HepG2 (cell line): ENCODE measurements around the gene GSTT2B. TPM values are rescaled to one million over a fixed set of nuclear protein-coding genes. Genes with fewer than 3 reads are reported as not detected.

Experiments used
- CBFB ChIP-seq: sonication (generic); formaldehyde crosslinking; IDR thresholded peaks from 2 replicates; pipeline ENCODE4 v1.4.0; 2020; ENCODE audit warnings: missing genetic modification reagents
- CEBPG ChIP-seq: IDR thresholded peaks from 2 replicates; pipeline ENCODE4 v1.6.1; 2016
- DPF2 ChIP-seq: sonication (generic); formaldehyde crosslinking; IDR thresholded peaks from 2 replicates; pipeline ENCODE4 v1.4.0; 2020; ENCODE audit warnings: mild to moderate bottlenecking, low read depth, missing genetic modification reagents, borderline replicate concordance
- E2F1 ChIP-seq: sonication (generic); formaldehyde crosslinking; IDR thresholded peaks from 2 replicates; pipeline ENCODE4 v1.5.0; 2020; ENCODE audit warnings: missing genetic modification reagents
- HNF4G ChIP-seq, 2 experiments: sonication (generic) in 1 of 2; formaldehyde crosslinking in 1 of 2; IDR thresholded peaks; 2 replicates each; pipeline versions ENCODE4 v1.4.0 to v1.6.1; 2011 to 2020; ENCODE audit warnings: borderline replicate concordance in 2 of 2, low read depth in 2 of 2, mild to moderate bottlenecking in 2 of 2, low read length in 1 of 2, missing genetic modification reagents in 1 of 2, moderate library complexity in 1 of 2
- MXD4 ChIP-seq: IDR thresholded peaks from 2 replicates; pipeline ENCODE4 v1.6.1; 2016; ENCODE audit warnings: mild to moderate bottlenecking, missing biosample characterization, missing genetic modification reagents
- PHF21A ChIP-seq: sonication (generic); formaldehyde crosslinking; IDR thresholded peaks from 2 replicates; pipeline ENCODE4 v1.5.0; 2020; ENCODE audit warnings: mild to moderate bottlenecking, missing genetic modification reagents
- POGK ChIP-seq: sonication (generic); formaldehyde crosslinking; conservative IDR thresholded peaks from 2 replicates; pipeline ENCODE4 v1.8.0; 2022; ENCODE audit warnings: mild to moderate bottlenecking, moderate library complexity, missing genetic modification reagents
- POLR2A ChIP-seq, 2 experiments: IDR thresholded peaks; 2 replicates each; pipeline ENCODE4 v1.6.1; 2011; ENCODE audit warnings: low read depth in 2 of 2, low read length in 2 of 2, mild to moderate bottlenecking in 1 of 2, moderate library complexity in 1 of 2; ENCODE audit not compliant: insufficient read depth in 1 of 2
- REPIN1 ChIP-seq: sonication (generic); formaldehyde crosslinking; IDR thresholded peaks from 2 replicates; pipeline ENCODE4 v1.8.0; 2022; ENCODE audit warnings: missing genetic modification reagents, low read depth, mild to moderate bottlenecking, borderline replicate concordance
- SOX5 ChIP-seq: IDR thresholded peaks from 2 replicates; pipeline ENCODE4 v1.6.1; 2016; ENCODE audit warnings: borderline replicate concordance
- TFE3 ChIP-seq: IDR thresholded peaks from 2 replicates; pipeline ENCODE4 v1.6.1; 2016
- TGIF2 ChIP-seq: IDR thresholded peaks from 2 replicates; pipeline ENCODE4 v1.6.1; 2016; ENCODE audit warnings: control low read depth, missing compliant biosample characterization
- ZFP36L2 ChIP-seq: sonication (generic); formaldehyde crosslinking; IDR thresholded peaks from 2 replicates; pipeline ENCODE4 v1.4.0; 2020; ENCODE audit warnings: missing genetic modification reagents
- ZNF160 ChIP-seq: sonication (generic); formaldehyde crosslinking; IDR thresholded peaks from 2 replicates; pipeline ENCODE4 v1.8.0; 2022; ENCODE audit warnings: mild to moderate bottlenecking, inconsistent platforms, missing genetic modification reagents
- ZNF205 ChIP-seq: IDR thresholded peaks from 2 replicates; pipeline ENCODE4 v1.6.1; 2018; ENCODE audit warnings: missing biosample characterization, missing genetic modification reagents
- ZNF207 ChIP-seq: fragments of 450-650 bp; IDR thresholded peaks from 2 replicates; pipeline ENCODE4 v1.6.1; 2016; ENCODE audit warnings: antibody characterized with exemption, borderline replicate concordance
- ZNF44 ChIP-seq: sonication (generic); formaldehyde crosslinking; IDR thresholded peaks from 2 replicates; pipeline ENCODE4 v1.5.1; 2020; ENCODE audit warnings: mild to moderate bottlenecking, missing genetic modification reagents
- ZNF451 ChIP-seq: sonication (generic); formaldehyde crosslinking; IDR thresholded peaks from 2 replicates; pipeline ENCODE4 v1.5.0; 2020; ENCODE audit warnings: mild to moderate bottlenecking, missing genetic modification reagents
- ZNF564 ChIP-seq: sonication (generic); formaldehyde crosslinking; IDR thresholded peaks from 2 replicates; pipeline ENCODE4 v1.8.1; 2023; ENCODE audit warnings: mild to moderate bottlenecking, missing genetic modification reagents
- ZNF616 ChIP-seq: sonication (generic); formaldehyde crosslinking; IDR thresholded peaks from 2 replicates; pipeline ENCODE4 v1.5.0; 2020; ENCODE audit warnings: low read depth, mild to moderate bottlenecking, missing genetic modification reagents
- ZNF670 ChIP-seq: sonication (generic); formaldehyde crosslinking; IDR thresholded peaks from 2 replicates; pipeline ENCODE4 v1.8.0; 2022; ENCODE audit warnings: mild to moderate bottlenecking, missing genetic modification reagents, borderline replicate concordance
- ZNF703 ChIP-seq: sonication (generic); formaldehyde crosslinking; IDR thresholded peaks from 2 replicates; pipeline ENCODE4 v1.5.1; 2020; ENCODE audit warnings: missing genetic modification reagents, mild to moderate bottlenecking, moderate library complexity, borderline replicate concordance
- polyA plus RNA-seq, 8 experiments: library from polyadenylated mRNA; depleted of rRNA in 3 of 8; stranded (reverse) in 7 of 8; unstranded in 1 of 8; fragments of >200 nt; fragmentation: Illumina TruSeq in 4 of 8; extraction: Trizol in 4 of 8; gene quantifications; 2 replicates each; pipeline versions ENCODE4 v1.2.1 to v1.2.3, GENCODE V29; 2011 to 2016; ENCODE audit warnings: low read depth in 4 of 8, missing spikeins in 1 of 8, mixed read lengths in 1 of 8; ENCODE audit not compliant: insufficient read depth in 1 of 8
- total RNA-seq, 5 experiments: library from RNA; depleted of rRNA; stranded (reverse); fragments of >200 nt; fragmentation: Illumina TruSeq; extraction: Trizol; gene quantifications; 2 replicates each; pipeline ENCODE4 v1.2.3, GENCODE V29; 2016; ENCODE audit warnings: low read depth in 1 of 5
- TF ChIP-seq, protein P1 (sequence below): sonication (generic); formaldehyde crosslinking; IDR thresholded peaks from 2 replicates; pipeline ENCODE4 v1.5.0; 2020; ENCODE audit warnings: mild to moderate bottlenecking, missing genetic modification reagents, borderline replicate concordance

GSTT2B gene
- total and polyA plus RNA-seq, 2 of the 13 experiments (the other 11 are each of a cell fraction or from before 2014, with no cell fraction given): 1.5 to 3.9 TPM

DNA sequence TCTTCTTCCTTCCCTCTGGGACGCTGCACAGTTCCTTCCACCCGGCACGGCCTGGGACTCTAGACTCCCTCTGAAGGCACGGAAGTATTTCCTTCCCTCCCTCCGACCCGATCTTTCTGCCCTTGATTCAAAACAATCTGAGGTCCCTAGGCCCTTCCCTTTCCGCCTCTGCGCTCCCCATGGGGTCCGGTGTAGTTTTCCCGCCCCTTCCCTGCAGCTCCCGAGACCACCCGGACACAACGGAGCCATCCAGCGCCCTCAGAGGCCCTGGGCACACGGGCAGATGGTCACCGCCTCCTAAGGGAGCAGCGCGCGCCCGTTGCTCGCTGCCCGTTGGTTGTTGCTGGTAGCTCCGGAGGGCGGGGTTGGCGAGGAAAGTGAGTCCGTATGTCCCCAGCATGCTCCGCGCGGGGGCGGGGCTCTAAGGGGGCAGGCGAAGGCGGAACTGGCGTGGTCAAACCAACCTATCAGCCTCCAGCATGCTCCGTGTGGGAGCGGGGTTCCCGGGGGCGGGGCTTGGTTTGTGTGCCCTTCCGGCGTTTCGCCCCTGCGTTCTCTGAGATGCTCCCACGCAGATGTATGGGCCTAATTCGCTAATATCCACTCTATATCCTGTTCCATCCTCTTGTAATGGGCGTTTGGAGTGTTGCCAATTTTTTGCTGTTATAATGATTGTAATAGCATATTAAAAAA, 47.2 kb downstream of the GSTT2B start (continued):
- TF ChIP-seq ZNF207: no peak
- peak; percentile 58; the same call in 1 of the 2 replicates for TF ChIP-seq POGK
- 0 out of 2 replicates have a peak, but pooled peaks have one; percentile 55 for TF ChIP-seq CBFB
- peak; percentile 40; the same call in 1 of the 2 replicates for TF ChIP-seq TGIF2 (CRISPR knock-in tag)
- peak; percentile 90 for TF ChIP-seq REPIN1 (CRISPR knock-in tag)
- TF ChIP-seq, protein P1, sequence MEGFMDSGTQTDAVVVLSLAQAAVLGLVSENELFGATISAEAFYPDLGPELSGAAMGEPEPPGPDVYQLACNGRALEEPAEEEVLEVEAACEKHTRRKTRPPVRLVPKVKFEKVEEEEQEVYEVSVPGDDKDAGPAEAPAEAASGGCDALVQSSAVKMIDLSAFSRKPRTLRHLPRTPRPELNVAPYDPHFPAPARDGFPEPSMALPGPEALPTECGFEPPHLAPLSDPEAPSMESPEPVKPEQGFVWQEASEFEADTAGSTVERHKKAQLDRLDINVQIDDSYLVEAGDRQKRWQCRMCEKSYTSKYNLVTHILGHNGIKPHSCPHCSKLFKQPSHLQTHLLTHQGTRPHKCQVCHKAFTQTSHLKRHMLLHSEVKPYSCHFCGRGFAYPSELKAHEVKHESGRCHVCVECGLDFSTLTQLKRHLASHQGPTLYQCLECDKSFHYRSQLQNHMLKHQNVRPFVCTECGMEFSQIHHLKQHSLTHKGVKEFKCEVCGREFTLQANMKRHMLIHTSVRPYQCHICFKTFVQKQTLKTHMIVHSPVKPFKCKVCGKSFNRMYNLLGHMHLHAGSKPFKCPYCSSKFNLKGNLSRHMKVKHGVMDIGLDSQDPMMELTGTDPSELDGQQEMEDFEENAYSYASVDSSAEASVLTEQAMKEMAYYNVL (CRISPR knock-in tag): no peak
- peak; percentile 26 for TF ChIP-seq CEBPG (CRISPR knock-in tag)
- peak; percentile 12; the same call in 1 of the 2 replicates for TF ChIP-seq PHF21A (CRISPR knock-in tag)
- TF ChIP-seq MXD4 (CRISPR knock-in tag): peak; percentile 71; the same call in 1 of the 2 replicates
- no peak for TF ChIP-seq DPF2 (CRISPR knock-in tag)
- peak; percentile 24; the same call in 1 of the 2 replicates for TF ChIP-seq SOX5 (CRISPR knock-in tag)
- 0 out of 2 replicates have a peak, but pooled peaks have one; percentile 80 for TF ChIP-seq ZNF44 (CRISPR knock-in tag)
- peak; percentile 83 to 96 for TF ChIP-seq POLR2A (IDR thresholded peaks at IDR 0.05; ENCODE audit: insufficient read depth in 1 of 2, low read depth in 2 of 2, low read length in 2 of 2)
- TF ChIP-seq ZNF703 (CRISPR knock-in tag): no peak
- TF ChIP-seq ZNF616 (CRISPR knock-in tag): peak; percentile 50; the same call in 1 of the 2 replicates
- TF ChIP-seq ZNF205: 0 out of 2 replicates have a peak, but pooled peaks have one; percentile 81
- no peak for TF ChIP-seq HNF4G (IDR thresholded peaks at IDR 0.05; ENCODE audit: borderline replicate concordance, low read depth, low read length)
- TF ChIP-seq HNF4G (CRISPR knock-in tag; IDR thresholded peaks at IDR 0.05; ENCODE audit: borderline replicate concordance, low read depth): peak; percentile 67
- TF ChIP-seq ZNF564 (CRISPR knock-in tag): peak; percentile 88; the same call in 1 of the 2 replicates
- TF ChIP-seq ZNF670 (CRISPR knock-in tag): peak; percentile 60; the same call in 1 of the 2 replicates
- TF ChIP-seq ZNF451 (CRISPR knock-in tag): peak; percentile 90
- TF ChIP-seq ZFP36L2 (CRISPR knock-in tag): no peak
- TF ChIP-seq TFE3 (CRISPR knock-in tag): peak; percentile 56; the same call in 1 of the 2 replicates
- peak; percentile 77; the same call in 1 of the 2 replicates for TF ChIP-seq ZNF160 (CRISPR knock-in tag)
- peak; percentile 74; the same call in 1 of the 2 replicates for TF ChIP-seq E2F1 (CRISPR knock-in tag)
